HG03103 (cell line): Measurements from ENCODE around the gene VSX2.
"Not testable (repeated sequence)": the region's sequence is repeated elsewhere in the genome, so short reads cannot be mapped to it uniquely, and the experiment has no call there.

ENCODE experiments used
- ATAC-seq: cut with Tn5 transposase; IDR thresholded peaks from one replicate; pipeline ENCODE4 v1.9.1; 2021; ENCODE audit warnings: low read depth; ENCODE audit not compliant: unreplicated experiment

The VSX2 gene

GRCh38 chr14:74257941-74258763 lies 18.9 kb downstream of the VSX2 start:
- no peak for ATAC-seq

- ATAC-seq: no peak
Observed at GRCh38 chr14:74258764-74259035, 19.5 kb downstream of the VSX2 start.

- ATAC-seq: no peak
Observed at GRCh38 chr14:74259513-74259912, 20.3 kb downstream of the VSX2 start.

- no peak for ATAC-seq
Observed at GRCh38 chr14:74260525-74261233, 21.4 kb downstream of the VSX2 start.

- no peak for ATAC-seq
Observed at GRCh38 chr14:74261288-74261687, 22.0 kb downstream of the VSX2 start.

GRCh38 chr14:74262076-74262475 lies 22.8 kb downstream of the VSX2 start:
- ATAC-seq: no peak

- no peak for ATAC-seq
Observed at GRCh38 chr14:74263181-74263580, 23.9 kb downstream of the VSX2 start.

GRCh38 chr14:74263921-74264320 lies 24.7 kb downstream of the VSX2 start:
- no peak for ATAC-seq

- ATAC-seq: no peak
Observed at GRCh38 chr14:74265301-74265965, 26.2 kb downstream of the VSX2 start.

GRCh38 chr14:74267588-74267987 lies 28.3 kb downstream of the VSX2 start:
- ATAC-seq: no peak

- ATAC-seq: not testable (repeated sequence)
Observed at GRCh38 chr14:74270382-74271177, 31.3 kb downstream of the VSX2 start.

- no peak for ATAC-seq
Observed at GRCh38 chr14:74271365-74271764, 32.1 kb downstream of the VSX2 start.

- no peak for ATAC-seq
Observed at GRCh38 chr14:74275241-74275841, 36.1 kb downstream of the VSX2 start.

- ATAC-seq: no peak
Observed at GRCh38 chr14:74278080-74278479, 38.8 kb downstream of the VSX2 start.

- no peak for ATAC-seq
Observed at GRCh38 chr14:74281069-74281468, 41.8 kb downstream of the VSX2 start.

- no peak for ATAC-seq
Observed at GRCh38 chr14:74286736-74287135, 47.5 kb downstream of the VSX2 start.

- no peak for ATAC-seq
Observed at GRCh38 chr14:74289801-74290200, 50.6 kb downstream of the VSX2 start.

GRCh38 chr14:74290415-74290814 lies 51.2 kb downstream of the VSX2 start:
- no peak for ATAC-seq

- no peak for ATAC-seq
Observed at GRCh38 chr14:74292061-74292460, 52.8 kb downstream of the VSX2 start.

GRCh38 chr14:74293606-74294005 lies 54.4 kb downstream of the VSX2 start:
- ATAC-seq: no peak
